GM18907 (cell line): Measurements from ENCODE around the gene OR6C75.
"Not testable (repeated sequence)": the region's sequence is repeated elsewhere in the genome, so short reads cannot be mapped to it uniquely, and the experiment has no call there.

Experiments used
- ATAC-seq: cut with Tn5 transposase; IDR thresholded peaks from one replicate; pipeline ENCODE4 v1.9.1; 2021; ENCODE audit warnings: mild to moderate bottlenecking, moderate library complexity; ENCODE audit not compliant: unreplicated experiment

OR6C75 gene

GRCh38 chr12:55362675-55363074, at the start of gene OR6C75:
Gene OR6C75, plus strand, starts transcription at chr12:55362975. Its CDS starts 2,136 bp downstream, at chr12:55365111.
- no peak for ATAC-seq

GRCh38 chr12:55314043-55314442, 48.7 kb upstream of the OR6C75 start, which contains the start of gene OR6C1:
Gene OR6C1, plus strand, starts transcription at chr12:55314343. Its CDS starts 6,257 bp downstream, at chr12:55320600.
- ATAC-seq = no peak

- no peak for ATAC-seq
Measured at GRCh38 chr12:55320201-55320600, 42.6 kb upstream of the OR6C75 start.

- not testable (repeated sequence) for ATAC-seq
Measured at GRCh38 chr12:55325801-55326200, 37.0 kb upstream of the OR6C75 start.

GRCh38 chr12:55330446-55330845, 32.3 kb upstream of the OR6C75 start, which contains the start of gene OR6C3:
Gene OR6C3, plus strand, starts transcription at chr12:55330746. Its CDS starts 955 bp downstream, at chr12:55331701.
- ATAC-seq = no peak

- no peak for ATAC-seq
Measured at GRCh38 chr12:55336002-55336401, 26.8 kb upstream of the OR6C75 start.

- ATAC-seq = not testable (repeated sequence)
Measured at GRCh38 chr12:55355338-55355737, 7.4 kb upstream of the OR6C75 start.

GRCh38 chr12:55365086-55365485, 2.3 kb downstream of the OR6C75 start:
- no peak for ATAC-seq

GRCh38 chr12:55372521-55372920, 9.7 kb downstream of the OR6C75 start:
- no peak for ATAC-seq

GRCh38 chr12:55385891-55386290, 23.1 kb downstream of the OR6C75 start:
- no peak for ATAC-seq

GRCh38 chr12:55392032-55392795, 29.4 kb downstream of the OR6C75 start:
- no peak for ATAC-seq

- no peak for ATAC-seq
Measured at GRCh38 chr12:55396326-55396725, 33.6 kb downstream of the OR6C75 start.

- ATAC-seq = no peak
Measured at GRCh38 chr12:55400229-55400628, 37.5 kb downstream of the OR6C75 start, which contains the start of gene OR6C65. Gene OR6C65, plus strand, starts transcription at chr12:55400529. Its CDS starts 0 bp downstream, at chr12:55400529.

GRCh38 chr12:55407866-55408265, 45.1 kb downstream of the OR6C75 start:
- ATAC-seq = no peak

- ATAC-seq = not testable (repeated sequence)
Measured at GRCh38 chr12:55409133-55409532, 46.4 kb downstream of the OR6C75 start.

- ATAC-seq = not testable (repeated sequence)
Measured at GRCh38 chr12:55412138-55412537, 49.4 kb downstream of the OR6C75 start.

GRCh38 chr12:55413498-55414388, 51.0 kb downstream of the OR6C75 start:
- not testable (repeated sequence) for ATAC-seq

GRCh38 chr12:55414396-55414823, 51.6 kb downstream of the OR6C75 start:
- not testable (repeated sequence) for ATAC-seq

- ATAC-seq = not testable (repeated sequence)
Measured at GRCh38 chr12:55414889-55415288, 52.1 kb downstream of the OR6C75 start.

- ATAC-seq = no peak
Measured at GRCh38 chr12:55416961-55417360, 54.2 kb downstream of the OR6C75 start.
